22Rv1 (cell line): Measurements from ENCODE around the gene BOC.

Source experiments
- CTCF ChIP-seq: fragments of 450-650 bp; IDR thresholded peaks from 2 replicates; pipeline ENCODE4 v1.5.1; 2017; ENCODE audit warnings: mild to moderate bottlenecking
- ZFX ChIP-seq: fragments of 450-650 bp; IDR thresholded peaks from 2 replicates; pipeline ENCODE4 v1.6.1; 2017; ENCODE audit warnings: antibody characterized with exemption, borderline replicate concordance

GRCh38 chr3:113174801-113175485 is 36.4 kb upstream of the BOC start:
- TF ChIP-seq CTCF: no peak
- no peak for TF ChIP-seq ZFX
